HG03432 (cell line): ENCODE data around the gene ZNF490.
A peak's percentile ranks its signal among the peaks of the same experiment; 100 is the strongest.
"Not testable (repeated sequence)": the region's sequence is repeated elsewhere in the genome, so short reads cannot be mapped to it uniquely, and the experiment has no call there.

Experiments used
- ATAC-seq: cut with Tn5 transposase; IDR thresholded peaks from one replicate; pipeline ENCODE4 v1.9.1; 2021; ENCODE audit warnings: mild to moderate bottlenecking, moderate library complexity; ENCODE audit not compliant: unreplicated experiment

The ZNF490 gene

DNA sequence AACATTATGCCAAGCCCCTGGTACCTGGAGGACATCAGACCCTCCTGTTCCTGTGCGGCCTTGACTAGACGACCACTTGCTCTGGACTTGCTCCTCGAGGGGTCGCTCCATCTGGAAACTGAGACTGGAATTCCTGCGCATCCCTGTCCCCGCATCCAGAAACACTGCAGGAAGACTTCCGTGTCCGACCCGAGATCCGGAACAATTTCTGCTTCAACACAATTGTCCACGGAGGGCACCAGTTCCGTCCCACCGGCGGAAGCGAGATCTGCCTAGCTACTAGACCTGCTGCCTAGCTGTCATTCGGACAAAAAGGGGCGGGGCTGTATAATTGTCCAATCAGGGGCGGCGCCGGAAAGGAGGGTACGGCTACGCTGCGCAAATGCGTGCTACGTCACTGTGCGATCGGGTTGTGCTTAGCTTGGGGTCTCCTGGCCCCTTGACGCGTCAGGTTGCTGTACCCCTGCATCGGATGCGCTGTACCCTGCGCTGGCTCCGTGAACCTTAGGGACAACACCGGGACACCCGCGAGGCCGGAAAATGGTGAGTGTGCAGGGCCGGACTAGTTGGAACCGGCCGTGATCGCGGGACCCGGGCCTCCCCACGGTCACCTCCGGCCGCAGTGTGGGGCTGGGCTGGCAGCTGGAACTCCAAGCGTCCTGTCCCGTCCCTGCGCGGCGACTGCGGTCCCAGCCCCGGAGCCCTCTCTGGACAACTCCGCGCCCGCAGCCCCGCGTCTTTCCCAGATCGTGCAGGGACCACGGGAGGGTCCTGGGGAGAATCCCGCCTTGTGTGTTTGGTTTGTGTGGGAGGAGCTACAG lies at the start of gene ZNF490, which contains the start of gene ZNF791:
TSS of gene ZNF490 (minus strand) at position 274 of the 821 bp plus-strand sequence. CDS start at position 141, 133 bp downstream.
TSS of gene ZNF791 (plus strand) at position 381 of the 821 bp plus-strand sequence. CDS start at position 541, 160 bp downstream.
- peak; percentile 75 for ATAC-seq

DNA sequence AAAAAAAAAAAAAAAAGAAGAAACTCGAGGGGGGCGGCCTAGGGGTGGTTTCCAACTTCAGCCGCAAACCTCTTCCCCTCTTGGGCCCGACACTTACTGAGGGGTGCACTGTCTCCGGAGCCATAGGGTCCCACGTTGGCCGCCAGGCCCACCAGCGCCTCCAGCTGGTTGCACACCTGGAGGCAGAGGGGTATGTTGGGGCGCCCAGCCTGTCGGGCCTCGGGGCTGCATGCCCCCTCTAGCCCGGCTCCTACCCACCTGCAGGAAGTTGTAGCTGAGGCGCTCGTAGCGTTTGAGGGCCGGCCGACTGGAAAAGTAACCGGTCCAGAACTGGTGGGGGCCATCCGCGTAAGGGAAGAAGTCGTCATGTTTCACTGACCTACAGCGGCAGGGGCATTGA lies 47.4 kb upstream of the ZNF490 start:
- ATAC-seq, result no peak

DNA sequence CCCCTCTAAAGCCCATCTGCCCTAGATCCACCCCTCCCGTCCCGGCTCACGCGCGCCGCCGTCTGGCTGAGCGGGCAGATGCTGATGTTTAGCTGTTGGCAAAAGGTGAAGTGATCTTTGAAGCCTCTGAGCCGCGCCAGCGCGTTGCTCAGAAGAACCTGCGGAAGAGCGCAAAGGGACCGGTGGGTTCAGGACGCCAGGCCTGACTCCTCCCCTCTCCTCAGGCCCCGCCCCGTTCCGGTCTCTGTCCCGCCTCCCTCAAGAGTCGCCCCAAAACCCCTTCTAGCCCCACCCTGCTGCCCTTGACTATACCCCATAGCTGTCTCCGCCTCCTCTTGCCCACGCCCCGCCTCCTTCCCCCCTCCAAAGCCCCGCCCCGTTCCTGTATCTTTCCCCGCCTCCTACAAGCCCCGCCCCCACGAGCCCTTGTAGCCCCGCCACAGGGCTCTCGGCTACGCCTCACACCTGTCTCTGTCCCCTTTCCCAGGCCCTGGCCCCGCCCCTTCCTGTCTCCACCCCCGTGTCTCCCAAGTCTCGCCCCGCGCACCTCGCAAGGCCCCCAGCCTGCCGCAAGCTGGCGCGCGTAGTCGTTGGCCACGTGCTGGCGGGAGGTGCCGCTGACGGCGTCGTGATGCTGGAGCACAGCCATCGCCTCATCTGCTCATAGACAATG lies 46.4 kb upstream of the ZNF490 start:
- no peak for ATAC-seq

DNA sequence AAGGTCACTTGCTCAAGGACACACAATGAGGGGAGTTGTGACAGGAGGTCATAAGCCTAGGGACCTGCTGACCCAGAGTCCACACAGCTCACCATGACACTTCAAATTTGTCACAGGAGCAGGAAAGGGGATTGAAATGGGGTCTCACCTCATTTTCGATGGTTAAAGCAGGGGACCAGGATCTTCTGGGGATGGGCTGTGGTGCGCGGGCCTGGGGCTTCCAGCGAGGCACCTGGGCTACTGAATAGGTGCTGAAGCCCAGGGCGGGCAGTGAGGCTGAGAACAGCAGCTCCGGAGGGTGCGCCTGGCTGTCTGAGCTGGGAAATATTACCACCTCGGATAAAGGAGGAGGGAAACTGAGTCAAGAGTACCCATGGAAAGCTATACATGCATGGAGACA lies 44.9 kb upstream of the ZNF490 start:
- no peak for ATAC-seq

DNA sequence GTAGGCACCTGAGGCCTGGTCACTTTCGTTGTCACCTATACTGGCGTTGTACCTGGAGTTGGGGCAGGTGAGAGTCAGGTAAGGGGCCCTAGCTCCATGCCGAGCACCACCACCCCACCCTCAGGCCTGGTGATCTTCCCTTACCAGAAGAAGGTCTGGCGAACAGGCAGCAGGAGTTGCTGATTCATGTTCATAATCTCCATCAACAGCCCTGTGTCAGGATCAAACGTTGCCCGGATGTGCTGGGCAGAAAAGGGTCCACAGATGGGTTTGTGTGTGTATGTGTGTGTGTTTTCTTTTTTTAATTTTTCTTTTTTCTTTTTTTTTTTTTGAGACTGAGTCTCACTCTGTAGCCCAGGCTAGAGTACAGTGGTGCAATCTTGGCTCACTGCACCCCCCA lies 41.6 kb upstream of the ZNF490 start:
- ATAC-seq, result no peak

DNA sequence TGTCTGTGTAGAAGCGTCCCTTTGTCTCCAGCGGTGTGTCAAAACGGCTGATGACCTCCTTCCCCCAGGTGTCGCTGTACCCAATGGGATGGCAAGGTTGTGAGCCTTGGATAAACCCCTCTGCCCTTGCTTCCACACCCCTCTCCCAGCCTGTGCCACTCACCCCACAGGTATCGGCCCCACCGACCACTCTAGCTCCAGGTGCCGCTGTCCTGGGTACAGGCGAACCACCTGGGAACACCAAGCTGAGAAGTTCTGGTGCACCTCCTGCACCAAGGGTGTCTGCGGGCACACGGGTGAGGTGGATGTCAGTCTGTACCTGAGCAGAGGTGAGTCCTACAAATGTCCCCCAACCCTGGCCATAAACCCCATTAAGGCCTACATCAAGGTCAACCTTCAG lies 39.3 kb upstream of the ZNF490 start:
- no peak for ATAC-seq

DNA sequence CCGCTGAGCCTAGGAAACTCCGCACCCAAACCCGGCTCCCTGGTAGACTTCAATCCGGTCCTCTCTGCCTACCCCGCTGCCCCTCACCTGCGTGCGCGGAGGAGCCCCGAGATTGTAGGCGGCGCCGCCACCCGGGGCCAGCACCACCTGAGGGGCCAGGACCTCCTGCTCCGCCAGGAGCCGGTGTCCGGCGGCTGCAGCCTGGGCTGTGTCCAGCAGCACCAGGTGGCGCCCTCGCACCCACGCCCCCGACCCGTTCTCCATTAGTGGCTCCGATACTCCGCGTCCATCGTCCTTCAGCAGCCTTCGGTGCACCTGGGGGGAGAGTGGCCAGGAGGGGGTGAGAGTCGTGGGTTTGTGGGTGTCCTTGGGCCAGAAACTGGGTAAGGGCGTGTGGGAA lies 37.5 kb upstream of the ZNF490 start:
- no peak for ATAC-seq

DNA sequence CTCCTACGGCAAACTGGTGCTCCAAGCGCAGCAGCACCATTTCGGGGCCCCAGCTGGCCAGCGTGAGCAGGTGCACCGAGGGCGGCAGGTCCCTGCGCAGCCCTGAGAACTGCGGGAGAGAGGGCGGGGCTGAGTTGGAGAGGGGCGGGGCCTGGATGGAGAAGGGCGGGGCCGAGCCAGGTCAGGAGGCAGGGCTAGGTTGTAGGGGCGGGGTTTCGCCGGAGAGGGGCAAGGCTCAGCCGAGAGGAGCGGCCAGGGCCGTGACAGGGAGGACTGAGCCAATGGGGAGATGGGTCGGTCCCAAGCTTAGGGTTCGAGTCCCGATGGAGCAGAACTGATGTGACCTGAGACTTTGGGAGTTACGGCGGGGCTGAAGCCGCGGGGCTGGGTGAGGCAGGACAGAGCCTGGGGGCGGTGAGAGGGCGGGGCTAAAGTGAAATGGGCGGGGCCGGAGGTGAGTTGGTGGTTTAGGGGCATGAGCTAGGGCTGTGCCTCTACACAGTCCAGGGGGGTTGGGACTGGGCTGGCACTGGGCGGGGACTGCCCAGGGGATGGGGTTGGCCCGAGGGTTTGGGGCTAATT lies 37.0 kb upstream of the ZNF490 start:
- no peak for ATAC-seq

DNA sequence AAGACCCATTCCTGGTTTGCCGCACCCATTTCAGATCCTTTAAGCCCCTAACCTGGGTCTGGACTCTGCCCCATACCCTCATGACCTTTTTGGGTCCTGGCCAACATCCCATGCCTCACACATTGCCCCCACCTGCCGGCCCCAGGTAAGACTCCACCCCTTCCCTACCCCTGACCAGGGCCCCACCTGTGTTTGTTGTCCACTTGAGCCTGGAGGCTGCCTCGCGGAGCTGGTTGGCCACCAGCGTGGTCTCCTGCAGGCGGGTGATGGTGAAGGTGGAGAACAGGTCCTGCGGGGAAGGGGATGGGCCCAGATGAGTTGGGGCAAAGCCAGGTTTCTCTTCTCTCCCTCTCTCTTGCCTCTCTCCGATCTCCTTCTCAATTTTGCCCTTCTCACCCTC lies 36.4 kb upstream of the ZNF490 start:
- no peak for ATAC-seq

DNA sequence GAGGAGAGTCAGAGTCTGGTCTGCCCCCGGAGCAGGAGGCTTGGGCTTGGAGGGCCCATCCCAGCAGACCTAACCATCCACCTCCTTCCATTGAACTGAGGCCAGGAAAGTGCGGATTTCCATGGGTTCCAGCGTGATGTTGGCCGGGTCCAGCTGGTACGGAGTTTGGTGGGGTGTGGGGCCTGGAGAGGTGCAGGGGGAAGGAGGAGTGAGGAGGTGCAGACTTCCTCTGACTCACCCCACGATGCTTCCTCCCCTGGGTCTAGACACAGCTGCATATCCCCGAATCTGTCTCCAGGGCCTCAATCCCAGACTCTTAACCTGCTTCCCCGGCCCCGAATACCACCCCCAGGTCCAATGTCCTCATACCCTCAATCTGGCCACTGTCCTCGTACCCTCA lies 35.9 kb upstream of the ZNF490 start:
- no peak for ATAC-seq

DNA sequence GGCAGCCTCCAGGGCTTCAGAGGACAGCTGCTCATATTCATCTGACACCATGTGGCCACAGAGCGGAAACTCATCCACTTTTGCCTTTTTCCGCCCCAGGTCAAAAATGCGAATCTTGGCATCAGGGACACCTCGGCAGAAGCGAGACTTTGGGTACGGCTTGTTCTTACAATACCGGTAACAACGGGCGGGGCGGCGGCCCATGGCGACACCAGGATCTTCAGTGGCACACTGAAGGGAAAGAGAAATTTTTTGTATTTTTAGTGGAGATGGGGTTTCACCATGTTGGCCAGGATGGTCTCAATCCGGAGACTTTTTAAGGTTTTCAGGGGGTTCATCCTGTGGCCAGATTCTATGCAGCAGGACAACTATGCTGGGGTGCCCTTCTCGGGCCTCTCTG lies 33.1 kb upstream of the ZNF490 start:
- ATAC-seq, result not testable (repeated sequence)

DNA sequence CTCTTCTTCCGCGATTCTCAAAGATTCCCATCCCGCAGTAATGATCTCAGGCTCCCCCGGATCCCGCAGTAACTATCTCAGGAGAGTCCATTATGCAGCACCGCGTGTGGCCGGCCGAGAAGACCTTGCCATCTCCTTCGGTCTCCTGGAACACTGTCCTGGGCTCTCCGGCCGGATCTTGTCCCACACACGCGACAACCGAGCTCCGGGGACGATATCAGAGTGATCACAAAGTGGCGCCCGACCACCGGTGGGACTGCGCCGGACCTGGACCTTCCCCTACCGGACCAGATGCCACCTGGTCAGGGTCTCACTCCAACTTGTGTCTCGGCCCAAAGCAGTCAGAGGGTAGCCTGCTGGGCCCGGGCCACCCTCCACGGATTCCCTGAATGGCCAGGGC lies 31.9 kb upstream of the ZNF490 start:
- ATAC-seq, result no peak

DNA sequence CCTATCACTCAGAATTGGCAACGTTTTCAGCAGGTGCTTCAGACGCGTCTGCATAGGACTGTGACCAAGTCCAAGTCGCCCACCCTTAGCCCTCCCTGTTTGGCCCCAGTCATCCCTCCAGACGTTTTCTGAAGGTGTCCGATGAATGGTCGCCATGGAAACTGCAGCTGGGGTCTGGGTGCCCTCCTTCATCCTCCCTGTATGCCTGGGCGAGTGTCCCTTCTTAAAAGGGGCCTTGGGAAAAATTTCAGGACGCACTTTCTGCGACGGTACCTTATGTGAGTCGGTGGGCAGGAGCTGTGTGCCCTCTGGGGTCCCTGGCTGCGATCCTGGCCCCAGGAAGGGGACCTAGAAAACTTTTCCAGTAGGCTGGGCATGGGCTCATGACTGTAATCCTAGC lies 30.8 kb upstream of the ZNF490 start:
- no peak for ATAC-seq

DNA sequence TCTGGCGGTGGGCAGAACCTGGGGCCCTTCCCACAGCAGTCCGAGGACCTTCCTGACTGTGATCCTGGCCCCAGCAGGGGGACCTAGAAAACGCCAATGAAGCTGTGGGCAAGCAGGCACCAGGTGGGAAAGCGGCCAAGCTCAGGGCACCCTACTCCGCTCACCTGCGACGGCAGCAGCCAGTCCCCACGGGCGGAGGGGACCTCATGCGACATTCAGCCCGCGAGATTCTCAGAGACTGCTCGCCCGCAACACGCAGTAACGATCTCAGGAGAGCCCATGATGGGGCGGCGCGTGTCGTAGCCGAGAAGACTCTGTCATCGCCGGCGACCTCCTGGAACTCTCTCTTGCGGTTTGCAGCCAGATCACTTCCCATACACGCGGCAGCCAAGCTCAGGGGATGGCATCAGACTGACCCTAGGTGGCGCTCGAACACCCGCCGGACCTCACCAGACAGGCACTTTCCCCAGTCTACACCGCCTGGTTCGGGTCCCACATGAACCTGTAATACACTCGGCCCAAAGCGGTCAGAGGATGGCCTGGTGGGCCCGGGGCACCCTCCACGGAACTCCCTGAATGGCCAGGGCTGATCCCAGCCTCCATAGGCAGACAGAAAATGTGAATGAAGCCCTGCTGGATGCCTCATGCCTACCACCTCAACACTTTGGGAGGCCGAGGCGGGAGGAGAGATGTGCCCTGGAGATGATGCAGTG lies 29.4 kb upstream of the ZNF490 start:
- ATAC-seq, result peak; percentile 49

DNA sequence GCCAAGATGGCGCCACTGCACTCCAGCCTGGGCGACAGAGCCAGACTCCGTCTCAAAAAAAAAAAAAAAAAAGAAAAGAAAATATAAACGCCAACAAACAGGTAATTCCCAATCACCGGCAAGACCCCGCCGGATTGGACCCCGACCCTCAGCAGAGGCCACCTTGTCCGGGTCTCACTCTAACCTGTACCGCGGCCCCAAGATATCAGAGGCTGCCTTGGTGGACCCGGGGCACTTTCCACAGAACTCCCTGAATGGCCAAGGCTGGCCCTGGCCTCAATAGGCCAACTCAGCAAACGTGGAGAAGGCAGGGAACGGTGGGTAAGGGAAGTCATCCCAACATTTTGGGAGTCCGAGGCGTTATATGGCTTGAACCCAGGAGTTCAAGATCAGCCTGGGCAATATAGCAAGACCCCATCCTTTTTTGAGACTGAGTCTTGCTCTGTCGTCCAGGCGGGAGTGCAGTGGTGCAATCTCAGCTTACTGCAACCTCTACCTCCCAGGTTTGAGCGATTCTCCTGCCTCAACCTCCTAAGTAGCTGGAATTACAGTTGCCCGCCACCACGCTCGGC lies 28.1 kb upstream of the ZNF490 start:
- ATAC-seq, result no peak

DNA sequence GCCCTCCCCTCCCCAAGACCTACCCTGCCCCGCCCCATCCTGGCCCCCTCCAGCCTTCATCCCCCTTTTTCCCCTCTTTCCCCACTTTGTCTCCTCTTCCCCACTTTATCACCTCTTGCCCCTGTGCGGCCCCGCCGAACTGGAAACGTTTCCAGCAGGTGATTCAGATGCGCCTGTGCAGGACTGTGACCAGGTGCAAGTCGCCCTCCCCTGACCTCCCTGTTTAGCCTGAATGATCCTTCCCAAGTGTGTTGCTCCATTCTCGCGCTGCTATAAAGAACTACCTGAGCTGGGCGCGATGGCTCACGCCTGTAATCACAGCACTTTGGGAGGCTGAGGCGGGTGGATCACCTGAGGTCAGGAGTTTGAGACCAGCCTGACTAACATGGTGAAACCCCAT lies 26.0 kb upstream of the ZNF490 start:
- ATAC-seq, result no peak

DNA sequence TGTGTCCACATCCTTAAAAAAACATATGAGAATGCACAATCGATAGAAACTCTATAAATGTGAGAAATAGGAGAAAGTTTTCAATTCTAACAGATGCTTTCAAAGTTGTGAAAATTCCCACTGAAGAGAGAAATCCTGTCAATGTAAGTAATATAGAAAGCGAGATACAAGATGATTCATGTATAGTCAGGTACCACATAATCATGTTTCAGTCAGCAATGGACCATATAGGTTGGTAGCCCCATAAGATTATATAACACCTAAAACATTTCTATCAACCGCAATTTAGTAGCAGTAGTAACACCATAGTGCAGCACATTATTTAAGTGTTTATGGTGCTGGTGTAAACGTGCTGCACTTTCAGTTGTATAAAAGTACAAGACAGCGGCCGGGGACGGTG lies 18.6 kb upstream of the ZNF490 start:
- no peak for ATAC-seq

DNA sequence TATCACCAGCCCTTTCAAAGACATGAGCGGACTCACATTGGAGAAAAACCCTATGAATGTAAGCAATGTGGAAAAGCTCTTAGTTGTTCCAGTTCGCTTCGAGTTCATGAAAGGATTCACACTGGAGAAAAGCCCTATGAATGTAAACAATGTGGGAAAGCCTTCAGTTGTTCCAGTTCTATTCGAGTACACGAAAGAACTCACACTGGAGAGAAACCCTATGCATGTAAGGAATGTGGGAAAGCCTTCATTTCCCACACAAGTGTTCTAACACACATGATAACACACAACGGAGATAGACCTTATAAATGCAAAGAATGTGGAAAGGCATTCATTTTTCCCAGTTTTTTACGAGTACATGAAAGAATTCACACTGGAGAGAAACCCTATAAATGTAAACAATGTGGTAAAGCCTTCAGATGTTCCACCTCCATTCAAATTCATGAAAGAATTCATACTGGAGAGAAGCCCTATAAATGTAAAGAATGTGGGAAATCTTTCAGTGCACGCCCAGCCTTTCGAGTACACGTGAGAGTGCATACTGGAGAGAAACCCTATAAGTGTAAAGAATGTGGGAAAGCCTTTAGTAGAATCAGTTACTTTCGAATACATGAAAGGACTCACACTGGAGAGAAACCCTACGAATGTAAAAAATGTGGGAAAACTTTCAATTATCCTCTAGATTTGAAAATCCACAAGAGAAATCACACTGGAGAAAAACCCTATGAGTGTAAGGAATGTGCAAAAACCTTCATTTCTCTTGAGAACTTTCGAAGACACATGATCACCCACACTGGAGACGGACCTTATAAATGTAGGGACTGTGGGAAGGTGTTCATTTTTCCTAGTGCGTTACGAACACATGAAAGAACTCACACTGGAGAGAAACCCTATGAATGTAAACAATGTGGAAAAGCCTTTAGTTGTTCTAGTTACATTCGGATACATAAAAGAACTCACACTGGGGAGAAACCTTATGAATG lies 17.7 kb upstream of the ZNF490 start:
- no peak for ATAC-seq

DNA sequence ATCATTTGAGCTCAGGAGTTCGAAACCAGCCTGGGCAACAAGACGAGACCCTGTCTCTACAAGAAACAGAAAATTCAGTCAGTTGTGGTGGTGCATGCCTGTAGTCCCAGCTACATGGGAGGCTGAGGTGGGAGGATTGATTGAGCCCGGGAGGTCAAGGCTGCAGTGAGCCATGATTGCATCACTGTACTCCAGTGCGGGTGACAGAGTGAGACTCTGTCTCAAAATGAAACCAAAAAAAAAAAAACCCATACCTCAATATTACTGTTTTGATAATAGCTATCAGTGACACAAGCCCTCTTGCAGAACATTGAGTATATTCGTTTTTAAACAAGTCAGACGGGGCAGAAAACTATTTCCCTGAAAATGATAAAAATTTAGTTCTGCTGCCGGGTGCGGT lies 16.3 kb upstream of the ZNF490 start:
- ATAC-seq, result no peak
